Superior temporal gyrus (tissue), 1 donor: ENCODE measurements around the gene LRRC45.

ENCODE experiments used
- DNase-seq: peaks from one replicate; pipeline ENCODE4 v3.0.0-alpha.2; 2016; ENCODE audit errors: extremely low spot score

Gene LRRC45

GRCh38 chr17:81993729-81994592 is 29.1 kb upstream of the LRRC45 start:
- DNase-seq = no peak

DNA sequence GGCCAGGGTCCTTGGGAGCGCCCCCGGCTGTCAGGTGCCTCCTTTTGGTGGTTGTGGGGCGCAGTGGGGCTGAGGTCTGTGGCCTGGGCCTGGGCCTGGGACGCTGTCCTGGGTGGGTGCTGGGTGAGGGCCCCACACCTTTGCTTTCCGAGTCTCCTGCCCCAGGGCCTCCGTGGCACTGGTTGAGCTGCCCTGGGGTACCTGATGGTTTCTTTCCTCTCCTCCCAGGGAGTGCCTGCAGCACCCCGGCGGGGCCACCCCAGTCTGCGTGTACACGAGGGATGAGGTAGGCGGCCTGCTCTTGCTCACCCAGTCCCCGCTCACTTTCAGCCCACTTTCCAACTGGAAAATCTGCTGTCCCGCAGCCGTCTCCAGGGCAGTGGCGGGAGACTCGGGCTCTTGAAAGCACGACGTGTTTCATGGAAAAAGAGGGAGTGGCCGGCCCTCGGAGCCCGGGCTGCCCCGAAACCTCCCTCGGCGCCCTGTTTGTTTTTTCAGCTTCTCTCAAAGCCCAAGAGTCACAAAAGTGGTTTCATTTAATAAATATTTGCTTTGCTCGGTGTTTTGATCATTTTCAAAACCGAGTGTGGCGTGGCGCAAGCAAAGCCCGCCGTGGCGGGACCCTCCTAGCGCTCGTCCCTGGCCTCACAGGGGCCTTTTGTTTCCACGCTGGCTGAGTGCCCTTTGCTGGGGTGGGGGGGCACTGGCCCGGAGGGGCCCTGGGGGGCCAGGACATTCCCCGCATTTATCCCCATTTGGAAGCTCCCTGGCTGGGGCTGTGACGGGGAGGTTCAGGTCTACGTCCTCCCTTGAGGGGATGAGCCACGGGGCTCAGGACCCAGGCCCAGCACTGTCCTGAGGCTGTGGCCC is 28.3 kb upstream of the LRRC45 start:
- no peak for DNase-seq

DNA sequence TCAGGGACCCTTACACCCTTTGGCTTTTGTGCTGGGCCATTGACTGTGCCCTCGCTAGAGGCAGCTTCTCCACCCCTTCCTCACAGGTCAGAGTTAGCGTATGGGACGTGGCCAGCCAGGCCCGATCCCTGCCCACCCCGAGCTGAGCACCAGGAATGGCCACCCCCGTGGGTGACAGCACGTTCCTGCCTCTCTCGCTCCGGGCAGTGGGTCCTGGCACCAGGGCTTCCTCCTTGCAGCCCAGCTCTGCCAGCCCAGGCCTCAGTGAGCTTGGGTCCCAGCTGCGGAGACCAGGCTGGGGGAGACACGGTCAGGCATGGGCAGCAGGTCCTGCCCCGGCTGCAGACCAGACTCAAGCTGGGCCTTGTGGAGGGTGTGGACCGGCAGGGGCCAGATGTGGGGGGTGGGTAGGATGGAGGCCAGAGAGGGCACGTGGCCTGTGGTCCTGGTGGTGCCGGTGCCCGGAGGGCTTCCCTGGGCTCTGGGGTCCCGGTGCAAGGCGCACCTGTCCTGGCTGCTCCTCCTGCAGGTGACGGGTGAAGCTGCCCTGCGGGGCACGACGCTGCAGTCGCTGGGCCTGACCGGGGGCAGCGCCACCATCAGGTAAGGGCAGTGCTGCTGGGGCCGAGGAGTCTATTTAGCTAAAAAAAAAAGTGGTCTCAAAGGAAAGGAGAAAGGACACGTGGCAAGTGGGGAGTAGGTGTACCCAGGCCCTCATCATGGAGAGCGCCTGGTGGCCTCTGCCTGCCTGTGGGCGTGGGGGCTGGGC is 27.5 kb upstream of the LRRC45 start:
- DNase-seq = no peak

DNA sequence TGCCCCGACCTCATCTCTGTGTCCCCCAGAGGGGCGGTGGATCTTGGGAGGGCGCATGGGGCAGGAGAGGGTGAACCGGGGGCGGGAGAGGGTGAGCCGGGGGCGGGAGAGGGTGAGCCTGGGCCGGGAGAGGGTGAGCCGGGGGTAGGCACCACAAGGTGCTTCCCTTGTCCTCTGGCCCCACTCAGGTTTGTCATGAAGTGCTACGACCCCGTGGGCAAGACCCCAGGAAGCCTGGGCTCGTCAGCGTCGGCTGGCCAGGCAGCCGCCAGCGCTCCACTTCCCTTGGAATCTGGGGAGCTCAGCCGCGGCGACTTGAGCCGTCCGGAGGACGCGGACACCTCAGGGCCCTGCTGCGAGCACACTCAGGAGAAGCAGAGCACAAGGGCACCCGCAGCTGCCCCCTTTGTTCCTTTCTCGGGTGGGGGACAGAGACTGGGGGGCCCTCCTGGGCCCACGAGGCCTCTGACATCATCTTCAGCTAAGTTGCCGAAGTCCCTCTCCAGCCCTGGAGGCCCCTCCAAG is 26.8 kb upstream of the LRRC45 start:
- DNase-seq = no peak

GRCh38 chr17:81996757-81997441 is 26.2 kb upstream of the LRRC45 start:
- DNase-seq = no peak

- no peak for DNase-seq
Measured at GRCh38 chr17:81998212-81998611, 24.9 kb upstream of the LRRC45 start.

DNA sequence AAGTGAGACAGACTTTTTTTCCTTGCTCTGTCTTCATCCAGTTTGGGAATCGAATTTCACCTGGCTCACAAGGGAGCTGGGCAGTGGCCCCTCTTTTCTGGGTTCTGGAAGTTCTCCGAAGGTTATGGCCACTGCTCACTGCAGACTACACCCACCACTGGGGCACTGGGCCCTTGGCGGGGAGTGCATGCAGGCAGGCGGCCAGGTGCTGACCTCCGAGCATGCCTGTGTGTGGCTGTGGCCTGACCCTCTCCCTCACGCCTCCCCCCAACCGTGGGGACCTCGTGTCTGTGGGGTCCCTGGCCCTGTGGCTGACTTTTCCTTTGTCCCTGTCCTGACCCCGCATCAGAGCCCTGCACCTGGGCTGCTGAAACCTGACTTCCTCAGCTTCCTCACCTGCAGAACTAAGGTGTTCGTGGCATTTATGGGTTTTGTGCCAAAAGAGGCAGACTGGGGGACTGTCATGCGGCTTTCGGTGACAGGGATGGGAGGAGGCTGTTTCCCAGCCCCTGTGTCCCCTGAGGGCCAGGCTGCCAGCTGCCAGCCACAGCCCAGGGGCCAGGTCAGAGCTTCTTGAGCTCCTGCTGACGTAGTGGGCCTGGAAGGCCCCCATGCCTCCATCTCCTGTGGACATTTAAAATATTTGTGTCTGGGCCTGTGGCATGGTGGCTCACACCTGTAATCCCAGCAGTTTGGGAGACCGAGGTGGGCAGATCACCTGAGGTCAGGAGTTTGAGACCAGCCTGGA is 24.2 kb upstream of the LRRC45 start:
- no peak for DNase-seq

DNA sequence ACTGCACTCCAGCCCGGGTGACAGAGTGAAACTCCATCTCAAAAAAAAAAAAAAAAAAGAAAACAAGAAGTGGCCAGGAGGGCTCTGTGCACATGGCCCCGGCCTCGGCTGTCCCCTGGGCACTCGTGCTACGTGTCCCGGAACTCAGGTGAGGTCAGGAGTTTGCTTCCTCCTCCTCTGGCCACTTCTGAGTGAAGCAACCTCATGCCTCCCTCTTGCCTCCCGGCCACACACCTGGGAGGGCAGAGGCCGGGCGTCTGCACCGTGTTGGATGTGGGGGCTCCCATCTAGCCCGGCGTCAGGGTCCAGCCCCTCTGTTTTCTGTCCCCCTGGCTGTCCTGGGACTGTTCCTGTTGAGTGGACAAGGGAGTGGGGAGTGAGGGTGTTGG is 23.5 kb upstream of the LRRC45 start:
- no peak for DNase-seq

DNA sequence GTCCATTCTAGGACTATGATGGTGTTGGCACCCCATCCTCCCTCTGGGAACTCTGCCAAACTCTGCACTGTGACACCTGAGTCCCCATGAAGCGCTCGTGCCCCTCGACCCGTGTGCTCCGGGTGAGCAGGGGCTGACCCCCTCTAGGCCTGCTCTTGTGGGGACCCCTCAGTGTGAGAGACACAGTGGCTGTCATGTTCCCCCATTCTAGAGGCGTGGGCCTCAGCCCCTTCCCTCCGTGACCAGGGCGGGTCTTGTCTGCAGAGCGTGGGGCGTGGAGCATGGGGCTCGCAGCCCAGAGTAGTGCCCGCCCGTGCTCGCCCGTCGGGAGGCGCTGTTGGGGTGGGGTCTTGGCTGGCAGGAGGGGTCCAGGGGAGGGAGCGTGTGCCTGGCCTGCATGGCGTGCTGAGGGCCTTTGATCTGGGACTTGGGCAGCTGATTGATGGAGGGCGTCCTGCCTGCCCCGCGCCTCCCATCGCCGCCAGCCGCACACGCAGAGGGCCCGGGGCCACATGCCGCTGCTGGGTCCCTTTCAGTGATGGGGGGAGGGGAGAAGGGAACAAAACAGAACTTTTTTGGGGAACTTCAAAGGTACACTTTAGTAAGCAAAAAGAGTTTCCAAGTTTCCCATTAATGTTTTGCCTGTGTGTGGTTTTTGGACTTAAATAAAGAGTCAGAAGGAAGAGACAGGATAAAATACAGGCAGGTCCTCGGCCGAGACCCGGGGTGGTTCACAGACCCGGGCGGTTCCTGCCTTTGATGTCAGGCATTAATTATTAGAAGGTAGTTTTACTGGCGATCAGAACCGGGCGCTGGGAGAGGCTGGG is 22.9 kb upstream of the LRRC45 start:
- DNase-seq = no peak

- DNase-seq = no peak
Measured at GRCh38 chr17:82000803-82001570, 22.1 kb upstream of the LRRC45 start.

- no peak for DNase-seq
Measured at GRCh38 chr17:82001571-82002056, 21.5 kb upstream of the LRRC45 start.

GRCh38 chr17:82003411-82004381 is 19.4 kb upstream of the LRRC45 start:
- no peak for DNase-seq

DNA sequence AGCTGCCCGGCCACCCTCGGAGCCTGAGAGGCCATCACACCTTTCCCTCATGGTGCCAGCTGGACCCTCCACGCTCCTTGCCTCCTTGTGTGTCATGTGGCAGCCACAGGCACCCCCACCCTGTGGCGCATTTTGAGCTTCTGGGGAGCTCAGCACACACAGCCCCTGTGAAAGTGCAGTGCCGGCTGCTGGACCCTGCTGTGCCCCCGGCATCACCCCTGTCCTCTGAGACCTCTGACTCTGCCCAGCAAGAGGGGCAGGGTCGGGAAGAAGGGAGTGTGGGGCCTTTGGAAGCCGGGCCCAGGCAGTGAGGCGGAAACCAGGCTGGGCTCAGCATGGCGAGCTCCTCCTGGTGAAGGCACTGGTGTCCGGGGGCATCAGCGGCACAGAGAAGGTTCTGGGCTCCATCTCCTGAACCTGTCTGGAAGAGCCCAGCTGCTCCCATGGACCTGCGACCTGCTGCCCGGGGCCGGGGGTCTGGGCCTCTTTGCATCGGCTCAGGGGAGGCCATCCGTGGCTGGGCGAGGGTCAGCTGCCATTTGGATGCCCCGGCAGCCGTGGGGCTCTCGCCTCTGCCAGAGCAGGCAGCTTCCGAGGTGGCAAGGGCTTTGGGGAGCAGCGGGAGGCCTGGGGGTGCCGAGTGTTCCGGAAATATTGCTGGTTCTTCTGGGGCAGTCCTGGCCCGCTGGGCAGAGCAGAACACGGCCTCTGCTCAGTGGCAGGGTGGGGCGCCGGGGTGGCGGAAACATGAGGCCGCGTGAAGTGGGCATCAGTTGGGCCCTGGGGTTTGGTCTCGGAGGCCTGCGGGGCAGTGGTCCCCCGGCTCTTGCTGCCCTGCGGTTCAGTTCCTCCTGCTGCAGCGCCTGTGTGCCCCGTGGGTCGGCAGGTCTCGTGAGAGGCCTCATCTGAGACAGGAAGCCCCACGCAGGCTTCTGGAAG is 18.3 kb upstream of the LRRC45 start:
- no peak for DNase-seq

DNA sequence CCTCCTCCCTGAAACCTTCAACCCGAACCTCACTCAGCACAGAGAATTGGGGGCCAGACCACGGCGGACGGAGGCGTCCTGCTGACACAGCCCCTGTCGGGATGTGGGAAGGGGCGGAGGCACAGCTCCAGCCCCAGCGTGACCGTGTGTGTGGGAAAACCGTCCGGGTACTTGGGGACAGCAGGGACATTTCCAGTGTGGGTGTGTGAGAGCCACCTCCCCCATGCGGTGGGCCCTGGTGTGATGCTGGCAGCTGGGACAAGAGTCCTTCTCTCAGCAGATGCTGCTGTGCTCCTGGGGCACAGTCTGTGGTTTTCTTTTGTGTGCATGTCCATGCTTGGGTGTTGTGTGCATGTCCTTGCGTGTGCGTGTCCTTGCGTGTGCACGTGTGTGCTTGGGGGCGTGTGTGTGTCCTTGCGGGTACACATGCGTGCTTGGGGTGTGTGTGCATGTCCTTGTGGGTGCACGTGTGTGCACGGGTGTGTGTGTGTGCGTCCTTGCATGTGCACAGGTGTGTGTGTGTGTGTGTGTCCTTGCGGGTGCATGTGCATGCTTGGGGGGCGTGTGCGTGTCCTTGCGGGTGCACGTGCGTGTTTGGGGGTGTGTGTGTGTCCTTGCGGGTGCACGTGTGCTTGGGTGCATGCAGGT is 17.3 kb upstream of the LRRC45 start:
- no peak for DNase-seq

DNA sequence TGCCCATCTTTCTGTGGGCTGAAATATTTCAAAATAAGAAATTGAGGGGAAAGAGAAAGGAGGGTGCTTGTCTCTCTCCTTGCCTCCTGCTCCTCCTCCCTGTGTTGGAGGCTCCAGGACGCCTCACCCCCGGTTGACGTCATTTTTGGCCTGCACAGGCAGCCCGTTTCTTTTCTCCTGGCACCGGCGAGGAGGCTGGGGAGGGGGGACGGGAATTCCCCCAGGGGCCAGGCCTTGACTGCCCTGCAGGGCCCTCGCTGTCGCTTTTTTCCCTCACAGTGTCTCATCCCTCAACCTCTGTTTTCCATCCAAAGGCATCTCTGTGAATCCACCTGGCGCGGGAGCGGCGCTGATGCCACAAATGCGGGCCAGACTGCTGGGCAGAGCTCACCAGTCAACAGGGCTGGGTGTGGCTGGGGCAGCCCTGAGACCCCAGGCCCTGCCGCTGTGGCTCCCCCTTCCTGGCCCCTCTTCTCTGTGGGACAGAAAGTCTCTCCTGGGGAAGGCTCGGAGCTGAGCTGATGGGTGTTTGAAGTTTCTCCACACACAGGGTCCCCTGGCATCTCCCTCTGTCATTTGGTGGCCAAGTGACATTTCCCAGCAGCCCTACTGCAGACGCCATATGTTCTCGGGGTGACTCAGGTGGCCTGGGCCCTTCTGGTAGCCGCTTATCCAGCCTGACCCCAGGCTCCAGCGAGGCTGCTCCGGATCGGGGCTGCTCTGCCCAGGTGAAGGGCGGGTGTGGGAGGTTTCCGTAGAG is 16.5 kb upstream of the LRRC45 start:
- peak; percentile 17 for DNase-seq
